ENCODE results near the gene VAV1. TPM values are rescaled to one million over a fixed set of nuclear protein-coding genes. Genes with fewer than 3 reads are reported as not detected.

Gene VAV1
- total and polyA plus RNA-seq, 9 of the 15 experiments (the other 6 are each of a cell fraction or from before 2014, with no cell fraction given): 0.46 to 20.1 (median 11.1) TPM

DNA sequence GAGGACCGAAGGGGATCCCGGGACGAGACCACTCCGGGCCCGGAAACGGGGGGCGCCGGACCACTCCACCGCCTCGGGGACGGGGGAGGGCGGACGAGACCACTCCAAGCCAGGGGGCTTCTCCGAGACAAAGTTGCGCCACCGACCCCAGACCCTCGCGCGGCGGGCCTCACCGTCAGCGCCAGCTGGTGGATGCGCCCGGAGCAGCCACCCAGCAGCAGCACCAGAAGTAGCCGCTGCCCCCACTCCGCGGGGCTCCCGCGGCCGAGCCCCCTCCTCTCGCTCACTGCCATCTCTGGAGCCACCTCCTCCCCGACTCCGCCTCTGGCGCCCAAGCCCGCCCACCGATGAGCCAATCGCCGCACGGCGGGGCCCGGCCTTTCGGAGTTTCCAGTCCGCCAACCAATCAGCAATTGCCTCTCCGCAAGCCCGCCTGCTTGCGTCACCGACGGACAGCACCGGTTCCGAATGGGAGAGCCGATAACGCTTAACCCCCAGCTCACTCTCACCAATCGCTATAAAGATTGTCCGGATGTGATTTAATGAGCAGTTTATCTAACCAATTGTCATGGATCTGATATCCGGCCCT, 35.1 kb upstream of the VAV1 start, which contains the start of gene GPR108 (continued):
- TF ChIP-seq, protein P1, sequence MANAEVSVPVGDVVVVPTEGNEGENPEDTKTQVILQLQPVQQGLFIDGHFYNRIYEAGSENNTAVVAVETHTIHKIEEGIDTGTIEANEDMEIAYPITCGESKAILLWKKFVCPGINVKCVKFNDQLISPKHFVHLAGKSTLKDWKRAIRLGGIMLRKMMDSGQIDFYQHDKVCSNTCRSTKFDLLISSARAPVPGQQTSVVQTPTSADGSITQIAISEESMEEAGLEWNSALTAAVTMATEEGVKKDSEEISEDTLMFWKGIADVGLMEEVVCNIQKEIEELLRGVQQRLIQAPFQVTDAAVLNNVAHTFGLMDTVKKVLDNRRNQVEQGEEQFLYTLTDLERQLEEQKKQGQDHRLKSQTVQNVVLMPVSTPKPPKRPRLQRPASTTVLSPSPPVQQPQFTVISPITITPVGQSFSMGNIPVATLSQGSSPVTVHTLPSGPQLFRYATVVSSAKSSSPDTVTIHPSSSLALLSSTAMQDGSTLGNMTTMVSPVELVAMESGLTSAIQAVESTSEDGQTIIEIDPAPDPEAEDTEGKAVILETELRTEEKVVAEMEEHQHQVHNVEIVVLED (CRISPR knock-in tag; IDR thresholded peaks at IDR 0.05): no peak
- TF ChIP-seq ZNF212 (CRISPR knock-in tag; IDR thresholded peaks at IDR 0.05) (no peak), ZNF146 (CRISPR knock-in tag; IDR thresholded peaks at IDR 0.05; ENCODE audit: unreplicated experiment) (no peak), GATA2 (CRISPR knock-in tag; IDR thresholded peaks at IDR 0.05) (no peak), RBM15 (IDR thresholded peaks at IDR 0.05; ENCODE audit: insufficient read depth, low read length) (no peak), ZNF224 (CRISPR knock-in tag; IDR thresholded peaks at IDR 0.05) (no peak), ZNF436 (CRISPR knock-in tag; IDR thresholded peaks at IDR 0.05) (no peak), BHLHE40 (IDR thresholded peaks at IDR 0.05; ENCODE audit: low read length) (peak; percentile 98), CHD1 (IDR thresholded peaks at IDR 0.05; ENCODE audit: low read length) (no peak), EP300 (IDR thresholded peaks at IDR 0.05; ENCODE audit: low read length) (no peak), ZKSCAN8 (CRISPR knock-in tag; IDR thresholded peaks at IDR 0.05) (no peak), SMAD2 (IDR thresholded peaks at IDR 0.05; ENCODE audit: low read depth, low read length) (no peak)
- TF ChIP-seq, protein P2, sequence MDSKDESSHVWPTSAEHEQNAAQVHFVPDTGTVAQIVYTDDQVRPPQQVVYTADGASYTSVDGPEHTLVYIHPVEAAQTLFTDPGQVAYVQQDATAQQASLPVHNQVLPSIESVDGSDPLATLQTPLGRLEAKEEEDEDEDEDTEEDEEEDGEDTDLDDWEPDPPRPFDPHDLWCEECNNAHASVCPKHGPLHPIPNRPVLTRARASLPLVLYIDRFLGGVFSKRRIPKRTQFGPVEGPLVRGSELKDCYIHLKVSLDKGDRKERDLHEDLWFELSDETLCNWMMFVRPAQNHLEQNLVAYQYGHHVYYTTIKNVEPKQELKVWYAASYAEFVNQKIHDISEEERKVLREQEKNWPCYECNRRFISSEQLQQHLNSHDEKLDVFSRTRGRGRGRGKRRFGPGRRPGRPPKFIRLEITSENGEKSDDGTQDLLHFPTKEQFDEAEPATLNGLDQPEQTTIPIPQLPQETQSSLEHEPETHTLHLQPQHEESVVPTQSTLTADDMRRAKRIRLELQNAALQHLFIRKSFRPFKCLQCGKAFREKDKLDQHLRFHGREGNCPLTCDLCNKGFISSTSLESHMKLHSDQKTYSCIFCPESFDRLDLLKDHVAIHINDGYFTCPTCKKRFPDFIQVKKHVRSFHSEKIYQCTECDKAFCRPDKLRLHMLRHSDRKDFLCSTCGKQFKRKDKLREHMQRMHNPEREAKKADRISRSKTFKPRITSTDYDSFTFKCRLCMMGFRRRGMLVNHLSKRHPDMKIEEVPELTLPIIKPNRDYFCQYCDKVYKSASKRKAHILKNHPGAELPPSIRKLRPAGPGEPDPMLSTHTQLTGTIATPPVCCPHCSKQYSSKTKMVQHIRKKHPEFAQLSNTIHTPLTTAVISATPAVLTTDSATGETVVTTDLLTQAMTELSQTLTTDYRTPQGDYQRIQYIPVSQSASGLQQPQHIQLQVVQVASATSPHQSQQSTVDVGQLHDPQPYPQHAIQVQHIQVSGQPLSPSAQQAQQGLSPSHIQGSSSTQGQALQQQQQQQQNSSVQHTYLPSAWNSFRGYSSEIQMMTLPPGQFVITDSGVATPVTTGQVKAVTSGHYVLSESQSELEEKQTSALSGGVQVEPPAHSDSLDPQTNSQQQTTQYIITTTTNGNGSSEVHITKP (IDR thresholded peaks at IDR 0.05; ENCODE audit: partially characterized antibody): peak; percentile 100
- TF ChIP-seq, protein P3, sequence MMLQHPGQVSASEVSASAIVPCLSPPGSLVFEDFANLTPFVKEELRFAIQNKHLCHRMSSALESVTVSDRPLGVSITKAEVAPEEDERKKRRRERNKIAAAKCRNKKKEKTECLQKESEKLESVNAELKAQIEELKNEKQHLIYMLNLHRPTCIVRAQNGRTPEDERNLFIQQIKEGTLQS (IDR thresholded peaks at IDR 0.05): peak; percentile 93
- TF ChIP-seq, protein P3 (CRISPR knock-in tag; conservative IDR thresholded peaks at IDR 0.05): 0 out of 2 replicates have a peak, but pooled peaks have one; percentile 30
- TF ChIP-seq, protein P4, sequence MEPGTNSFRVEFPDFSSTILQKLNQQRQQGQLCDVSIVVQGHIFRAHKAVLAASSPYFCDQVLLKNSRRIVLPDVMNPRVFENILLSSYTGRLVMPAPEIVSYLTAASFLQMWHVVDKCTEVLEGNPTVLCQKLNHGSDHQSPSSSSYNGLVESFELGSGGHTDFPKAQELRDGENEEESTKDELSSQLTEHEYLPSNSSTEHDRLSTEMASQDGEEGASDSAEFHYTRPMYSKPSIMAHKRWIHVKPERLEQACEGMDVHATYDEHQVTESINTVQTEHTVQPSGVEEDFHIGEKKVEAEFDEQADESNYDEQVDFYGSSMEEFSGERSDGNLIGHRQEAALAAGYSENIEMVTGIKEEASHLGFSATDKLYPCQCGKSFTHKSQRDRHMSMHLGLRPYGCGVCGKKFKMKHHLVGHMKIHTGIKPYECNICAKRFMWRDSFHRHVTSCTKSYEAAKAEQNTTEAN (CRISPR knock-in tag; IDR thresholded peaks at IDR 0.05): no peak
- TF ChIP-seq, protein P5, sequence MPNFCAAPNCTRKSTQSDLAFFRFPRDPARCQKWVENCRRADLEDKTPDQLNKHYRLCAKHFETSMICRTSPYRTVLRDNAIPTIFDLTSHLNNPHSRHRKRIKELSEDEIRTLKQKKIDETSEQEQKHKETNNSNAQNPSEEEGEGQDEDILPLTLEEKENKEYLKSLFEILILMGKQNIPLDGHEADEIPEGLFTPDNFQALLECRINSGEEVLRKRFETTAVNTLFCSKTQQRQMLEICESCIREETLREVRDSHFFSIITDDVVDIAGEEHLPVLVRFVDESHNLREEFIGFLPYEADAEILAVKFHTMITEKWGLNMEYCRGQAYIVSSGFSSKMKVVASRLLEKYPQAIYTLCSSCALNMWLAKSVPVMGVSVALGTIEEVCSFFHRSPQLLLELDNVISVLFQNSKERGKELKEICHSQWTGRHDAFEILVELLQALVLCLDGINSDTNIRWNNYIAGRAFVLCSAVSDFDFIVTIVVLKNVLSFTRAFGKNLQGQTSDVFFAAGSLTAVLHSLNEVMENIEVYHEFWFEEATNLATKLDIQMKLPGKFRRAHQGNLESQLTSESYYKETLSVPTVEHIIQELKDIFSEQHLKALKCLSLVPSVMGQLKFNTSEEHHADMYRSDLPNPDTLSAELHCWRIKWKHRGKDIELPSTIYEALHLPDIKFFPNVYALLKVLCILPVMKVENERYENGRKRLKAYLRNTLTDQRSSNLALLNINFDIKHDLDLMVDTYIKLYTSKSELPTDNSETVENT (CRISPR knock-in tag; IDR thresholded peaks at IDR 0.05): peak; percentile 82
- TF ChIP-seq, protein P6, sequence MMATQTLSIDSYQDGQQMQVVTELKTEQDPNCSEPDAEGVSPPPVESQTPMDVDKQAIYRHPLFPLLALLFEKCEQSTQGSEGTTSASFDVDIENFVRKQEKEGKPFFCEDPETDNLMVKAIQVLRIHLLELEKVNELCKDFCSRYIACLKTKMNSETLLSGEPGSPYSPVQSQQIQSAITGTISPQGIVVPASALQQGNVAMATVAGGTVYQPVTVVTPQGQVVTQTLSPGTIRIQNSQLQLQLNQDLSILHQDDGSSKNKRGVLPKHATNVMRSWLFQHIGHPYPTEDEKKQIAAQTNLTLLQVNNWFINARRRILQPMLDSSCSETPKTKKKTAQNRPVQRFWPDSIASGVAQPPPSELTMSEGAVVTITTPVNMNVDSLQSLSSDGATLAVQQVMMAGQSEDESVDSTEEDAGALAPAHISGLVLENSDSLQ (IDR thresholded peaks at IDR 0.05): peak; percentile 100

Data from K562 (cell line).